Measurements from ENCODE around the gene KCTD15.

KCTD15 gene

GRCh38 chr19:33797802-33798671 lies 1.4 kb downstream of the KCTD15 start:
- no peak for DNase-seq (ENCODE audit: low read depth in 2 of 2)

DNA sequence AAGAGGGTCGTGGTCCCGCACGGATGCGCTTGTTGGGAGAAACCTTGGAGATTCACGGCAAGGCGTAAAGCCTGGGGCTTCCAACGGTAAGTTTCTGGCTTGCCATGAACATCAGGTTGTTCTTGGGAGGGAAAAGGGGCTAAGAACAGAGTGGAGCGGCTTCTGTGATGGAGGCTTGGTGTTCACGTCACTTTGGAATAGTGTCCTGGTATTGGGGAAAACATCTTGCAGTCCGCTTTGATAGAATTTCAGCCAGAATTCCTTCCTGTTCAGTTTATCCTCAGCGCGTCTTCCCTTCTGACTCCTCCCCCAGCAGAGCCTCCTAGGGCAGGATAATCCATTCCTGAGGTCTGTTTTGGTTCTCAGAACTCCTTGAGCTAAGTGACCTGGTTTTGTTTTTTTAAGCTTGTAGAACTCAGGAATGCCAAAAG lies 2.0 kb downstream of the KCTD15 start:
- no peak for DNase-seq (ENCODE audit: low read depth in 2 of 2)

GRCh38 chr19:33799476-33799875 lies 2.8 kb downstream of the KCTD15 start:
- no peak for DNase-seq (ENCODE audit: low read depth in 2 of 2)

- DNase-seq (ENCODE audit: low read depth in 2 of 2) = no peak
Measured at GRCh38 chr19:33800012-33800680, 3.5 kb downstream of the KCTD15 start.

DNA sequence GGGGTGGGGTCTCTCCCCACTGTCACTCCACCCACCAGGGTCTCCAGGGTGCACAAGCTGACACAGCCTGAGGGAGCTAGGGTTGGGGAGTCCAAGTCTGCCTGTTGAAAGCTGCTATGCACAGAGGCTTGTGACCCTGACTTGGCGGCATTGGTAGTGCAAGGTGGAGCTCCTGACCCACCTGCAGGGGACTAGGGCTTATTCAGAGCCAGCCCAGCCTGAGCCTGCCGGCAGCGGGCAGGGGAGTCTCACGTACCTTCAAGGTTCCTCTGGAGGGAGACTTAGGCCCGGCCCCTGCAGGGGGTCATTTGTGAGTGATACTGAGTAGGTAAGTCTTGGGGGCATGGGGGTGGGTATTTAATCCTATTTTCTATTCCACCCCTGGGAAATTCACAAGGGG lies 4.7 kb downstream of the KCTD15 start:
- no peak for DNase-seq (ENCODE audit: low read depth in 2 of 2)

DNA sequence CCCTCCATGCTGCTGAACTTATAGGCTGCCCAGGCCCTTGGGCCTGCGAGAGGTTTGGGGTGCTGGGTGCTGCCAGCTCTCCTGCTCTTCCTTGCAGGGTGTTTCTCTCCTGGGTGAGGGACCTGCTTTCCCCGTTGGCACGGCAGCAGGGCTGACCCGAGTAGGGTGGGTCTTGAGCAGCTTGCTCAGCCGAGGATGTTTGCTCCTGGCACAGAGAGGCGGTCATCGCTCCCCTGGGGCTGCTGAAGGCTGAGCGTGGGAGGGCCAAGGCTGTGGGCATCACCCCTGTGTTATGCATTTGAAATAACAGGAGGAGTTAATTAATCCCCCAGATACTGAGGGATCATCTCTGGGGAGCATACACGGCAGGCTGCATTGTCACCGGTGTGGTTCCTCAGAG lies 5.3 kb downstream of the KCTD15 start:
- no peak for DNase-seq (ENCODE audit: low read depth in 2 of 2)

GRCh38 chr19:33802801-33803200 lies 6.1 kb downstream of the KCTD15 start:
- DNase-seq (ENCODE audit: low read depth in 2 of 2) = no peak

- DNase-seq (ENCODE audit: low read depth in 2 of 2) = no peak
Measured at GRCh38 chr19:33803383-33803782, 6.7 kb downstream of the KCTD15 start.

- DNase-seq (ENCODE audit: low read depth in 2 of 2) = no peak
Measured at GRCh38 chr19:33804021-33804799, 7.5 kb downstream of the KCTD15 start.

DNA sequence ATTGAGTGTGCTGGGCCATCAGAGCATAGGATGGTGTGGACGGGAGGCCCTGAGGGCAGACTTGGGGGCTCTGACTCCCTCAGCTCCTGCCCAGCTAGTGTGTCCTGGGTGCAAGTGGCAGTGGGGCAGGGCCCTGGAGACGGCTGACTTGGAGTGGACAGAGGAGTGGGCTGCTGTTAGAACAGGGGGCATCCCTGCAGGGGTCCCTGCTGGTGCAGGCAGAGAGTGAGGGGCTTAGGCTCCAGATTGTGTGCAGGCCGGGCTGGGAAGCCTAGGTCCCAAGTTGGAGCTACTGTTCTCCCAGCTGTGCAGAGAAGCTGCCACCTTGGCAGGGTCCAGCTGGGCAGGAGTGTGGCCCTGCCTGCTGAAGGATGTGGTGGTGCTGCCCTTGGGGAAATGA lies 8.6 kb downstream of the KCTD15 start:
- no peak for DNase-seq (ENCODE audit: low read depth in 2 of 2)

GRCh38 chr19:33805840-33806433 lies 9.3 kb downstream of the KCTD15 start:
- no peak for DNase-seq (ENCODE audit: low read depth in 2 of 2)

- DNase-seq (ENCODE audit: low read depth in 2 of 2) = no peak
Measured at GRCh38 chr19:33806434-33806881, 9.8 kb downstream of the KCTD15 start.

DNA sequence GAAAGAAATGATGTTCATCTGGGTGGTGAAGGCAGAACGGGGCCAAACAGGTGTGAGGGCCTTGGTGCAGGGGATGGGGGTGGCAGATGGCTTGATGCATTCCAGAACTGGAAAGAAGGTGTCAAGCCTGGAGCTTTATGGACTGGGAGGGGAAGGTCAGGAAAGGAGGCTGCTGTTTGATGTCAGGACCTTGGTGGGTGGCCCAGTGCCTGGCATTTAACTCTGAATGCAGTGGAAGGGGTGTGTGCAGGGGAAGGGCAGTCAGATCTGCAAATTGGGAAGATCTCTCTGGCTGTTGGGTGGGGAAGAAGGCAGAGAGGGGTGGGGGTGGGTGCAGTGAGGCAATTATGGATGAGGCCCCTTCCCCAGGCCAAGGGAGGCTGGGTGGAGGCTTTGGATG lies 11.7 kb downstream of the KCTD15 start:
- no peak for DNase-seq (ENCODE audit: low read depth in 2 of 2)

DNA sequence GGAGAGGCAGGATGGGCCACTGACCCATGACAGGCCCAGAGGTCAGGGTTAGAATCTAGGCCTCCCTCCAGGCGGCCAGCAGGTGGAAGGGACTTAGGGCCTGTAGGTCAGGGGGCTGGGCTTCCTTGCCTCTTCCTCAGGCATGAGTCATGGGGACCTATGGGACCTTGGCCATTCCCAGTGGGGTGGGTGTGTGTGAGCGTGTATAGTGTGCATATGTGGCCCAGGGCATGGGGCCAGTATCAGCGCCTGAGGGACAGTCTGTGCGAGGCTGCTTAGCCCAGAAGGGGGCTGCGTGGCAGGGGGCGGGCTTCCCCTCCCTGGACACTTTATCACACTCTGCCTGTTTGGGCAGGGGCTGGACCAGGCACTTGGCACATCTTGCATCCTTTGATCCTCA lies 13.3 kb downstream of the KCTD15 start:
- DNase-seq (ENCODE audit: low read depth in 2 of 2) = no peak

DNA sequence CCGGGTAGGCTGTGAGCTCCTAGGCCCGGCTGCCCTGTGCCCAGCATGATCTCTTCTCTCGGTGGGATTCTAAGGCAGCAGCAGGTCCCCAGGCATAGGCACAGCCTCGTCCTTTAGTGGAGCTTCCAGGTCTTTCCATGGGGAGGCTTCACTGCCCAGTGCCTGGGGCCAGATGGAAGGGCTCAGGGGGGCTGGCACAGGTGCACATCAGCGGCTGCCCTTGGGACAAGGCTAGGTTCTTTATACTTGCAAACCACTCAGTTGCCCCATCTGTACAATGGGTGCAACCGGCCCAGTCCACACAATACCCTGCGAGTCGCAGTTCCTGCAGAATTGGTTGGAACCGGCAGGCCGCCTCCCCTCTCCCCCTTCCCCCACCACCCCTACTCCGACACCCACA lies 14.2 kb downstream of the KCTD15 start:
- no peak for DNase-seq (ENCODE audit: low read depth in 2 of 2)

- DNase-seq (ENCODE audit: low read depth in 2 of 2) = no peak
Measured at GRCh38 chr19:33811246-33811645, 14.6 kb downstream of the KCTD15 start.

DNA sequence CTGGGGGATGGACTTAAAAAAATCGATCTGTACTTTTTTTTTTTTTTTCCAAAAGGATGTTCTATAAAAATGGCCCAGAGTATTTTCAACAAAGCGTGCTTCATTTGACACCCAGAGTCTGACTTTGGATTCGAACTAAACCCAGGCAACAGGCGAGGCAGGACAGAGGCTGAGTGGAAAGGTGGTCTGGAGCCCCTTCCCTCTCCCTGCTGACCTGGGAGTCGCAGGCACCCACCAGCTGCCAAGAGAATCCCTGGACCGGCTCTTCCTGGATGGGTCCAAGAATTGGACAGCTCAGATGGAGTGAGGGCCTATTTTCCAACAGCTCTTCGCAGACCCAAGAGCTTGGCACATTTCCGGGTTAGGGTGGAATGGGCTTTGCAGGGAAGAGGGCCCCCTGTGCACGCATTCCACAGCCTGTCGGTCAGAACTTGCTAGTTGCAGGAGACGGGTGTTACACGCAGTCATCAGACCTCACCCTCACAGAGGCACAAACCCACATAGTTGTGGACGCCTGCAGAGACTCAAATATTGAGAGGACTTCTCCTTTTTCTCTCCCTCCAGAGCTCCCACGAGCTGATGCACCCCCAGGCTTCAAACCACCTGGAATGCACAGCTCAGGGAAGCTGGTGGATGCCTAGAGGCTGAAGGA lies 15.2 kb downstream of the KCTD15 start:
- DNase-seq (ENCODE audit: low read depth in 2 of 2) = no peak

DNA sequence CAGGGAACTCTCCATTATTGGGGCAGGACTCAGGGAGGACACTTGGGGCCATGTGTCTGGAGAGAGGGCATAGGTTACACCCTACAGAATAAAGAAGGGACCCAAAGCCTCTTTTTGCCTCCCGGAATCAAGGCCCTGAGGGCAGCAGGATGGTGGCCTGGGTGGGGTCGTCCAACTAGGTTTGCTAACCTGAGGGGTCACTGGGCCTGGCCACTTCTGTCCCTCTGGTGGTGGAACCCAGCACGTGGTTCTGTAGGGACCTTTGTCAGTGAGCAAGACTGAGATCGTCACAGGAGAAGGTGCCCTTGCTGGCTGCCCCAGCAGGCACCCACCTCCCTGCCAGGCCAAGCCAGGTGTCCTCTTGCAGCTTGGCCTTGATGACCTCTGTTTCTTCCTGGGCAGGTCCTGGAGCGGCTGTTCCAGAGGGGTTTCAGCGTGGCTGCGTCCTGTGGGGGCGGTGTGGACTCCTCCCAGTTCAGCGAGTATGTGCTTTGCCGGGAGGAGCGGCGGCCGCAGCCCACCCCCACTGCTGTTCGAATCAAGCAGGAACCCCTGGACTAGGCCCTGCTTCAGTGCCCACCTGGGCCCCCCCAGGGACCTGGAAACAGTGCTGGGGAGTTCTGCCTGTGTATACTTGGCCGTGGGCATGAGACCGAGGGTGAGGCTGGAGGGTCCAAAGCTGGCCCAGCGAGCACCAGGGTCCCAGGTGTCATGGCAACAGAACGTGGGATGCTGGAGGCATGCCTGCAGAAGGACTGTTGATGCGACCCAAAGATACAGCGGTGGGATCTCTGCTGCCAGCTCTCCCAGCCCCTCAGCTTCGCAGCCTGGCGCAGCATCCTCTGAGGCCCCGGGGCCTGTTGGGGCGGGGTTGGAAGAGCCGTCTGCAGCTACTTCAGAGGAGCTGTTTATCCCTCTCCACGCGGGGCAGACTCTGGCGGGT lies 16.0 kb downstream of the KCTD15 start:
- DNase-seq (ENCODE audit: low read depth in 2 of 2) = no peak

- DNase-seq (ENCODE audit: low read depth in 2 of 2) = no peak
Measured at GRCh38 chr19:33813391-33814101, 16.9 kb downstream of the KCTD15 start.

Data from stimulated activated CD4-positive, alpha-beta T cell treated with anti-CD3 and anti-CD28 coated beads, Interleukin-15, amount 100 ng/mL, for 48 hours (primary cell).